ENCODE measurements around the gene IRGQ. TPM values are rescaled to one million over a fixed set of nuclear protein-coding genes. Genes with fewer than 3 reads are reported as not detected.
A peak's percentile ranks its signal among the peaks of the same experiment; 100 is the strongest.

The IRGQ gene, protein sequence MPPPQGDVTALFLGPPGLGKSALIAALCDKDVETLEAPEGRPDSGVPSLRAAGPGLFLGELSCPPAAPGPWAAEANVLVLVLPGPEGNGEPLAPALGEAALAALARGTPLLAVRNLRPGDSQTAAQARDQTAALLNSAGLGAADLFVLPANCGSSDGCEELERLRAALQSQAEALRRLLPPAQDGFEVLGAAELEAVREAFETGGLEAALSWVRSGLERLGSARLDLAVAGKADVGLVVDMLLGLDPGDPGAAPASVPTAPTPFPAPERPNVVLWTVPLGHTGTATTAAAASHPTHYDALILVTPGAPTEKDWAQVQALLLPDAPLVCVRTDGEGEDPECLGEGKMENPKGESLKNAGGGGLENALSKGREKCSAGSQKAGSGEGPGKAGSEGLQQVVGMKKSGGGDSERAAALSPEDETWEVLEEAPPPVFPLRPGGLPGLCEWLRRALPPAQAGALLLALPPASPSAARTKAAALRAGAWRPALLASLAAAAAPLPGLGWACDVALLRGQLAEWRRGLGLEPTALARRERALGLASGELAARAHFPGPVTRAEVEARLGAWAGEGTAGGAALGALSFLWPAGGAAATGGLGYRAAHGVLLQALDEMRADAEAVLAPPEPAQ
- 13.1 and 14.1 TPM in 2 replicates for total RNA-seq

DNA sequence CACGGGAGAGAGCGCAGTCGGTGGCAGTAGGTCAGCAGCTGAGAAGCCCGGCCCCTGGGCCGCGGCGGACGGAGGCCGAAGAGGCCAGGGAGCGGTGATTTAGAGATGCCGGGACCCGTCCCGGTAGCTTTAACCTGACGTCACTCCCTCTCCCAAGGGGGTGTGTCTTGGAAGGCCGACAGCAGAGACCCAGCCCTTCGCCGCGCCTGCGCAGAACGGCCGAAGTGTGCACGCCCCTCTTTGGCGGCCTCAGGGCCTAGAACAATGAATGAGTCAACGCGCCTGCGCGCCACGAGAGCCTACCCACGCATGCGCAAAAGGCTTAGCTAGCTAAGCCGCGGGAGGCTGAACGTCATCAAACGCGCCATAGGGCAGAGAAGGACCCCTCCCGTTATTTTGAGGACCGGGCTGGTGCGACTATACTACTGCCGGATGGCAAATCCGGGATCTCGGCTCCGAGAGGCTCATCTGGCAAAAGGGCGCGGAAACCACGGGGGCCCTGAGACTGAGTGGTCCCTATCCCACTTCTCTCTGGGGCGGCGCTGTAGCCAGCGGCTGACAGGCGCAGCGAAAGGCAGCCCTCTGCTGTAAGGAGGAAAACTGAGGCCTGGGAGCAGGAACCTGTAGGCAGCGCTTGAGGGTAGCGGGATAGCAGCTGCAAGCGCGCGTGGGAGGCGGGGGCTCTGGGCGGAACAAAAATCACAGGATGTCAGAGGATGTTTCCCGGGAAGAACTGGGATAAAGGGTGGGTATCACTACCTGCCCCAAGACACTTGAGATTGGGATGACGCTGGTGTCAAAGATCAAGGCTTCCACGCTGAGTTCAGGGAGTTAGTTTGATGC is at the start of gene IRGQ, which contains the start of gene ZNF576:
IRGQ (minus strand) TSS at position 136 of the 843 bp plus-strand sequence. CDS start 796 bp downstream, outside the sequence.
ZNF576 (plus strand) TSS at position 597 of the 843 bp plus-strand sequence. CDS start 514 bp downstream, outside the sequence.
- Mint-ChIP-seq H3K9me3 (no peaks in the 10 kb centered on the region), H3K27ac (peak within 1 kb of the TSS; percentile 98), H3K27me3 (no peaks in the 10 kb centered on the region), H3K4me3 (peak within 1 kb of the TSS; percentile 98), H3K36me3 (ENCODE audit: low read depth) (peaks cover 48% of the 10 kb centered on the region), H3K4me1 (peaks cover 42% of the 10 kb centered on the region)
- DNase-seq (peak; percentile 99), ATAC-seq (ENCODE audit: low read depth) (peak; percentile 83)
- TF ChIP-seq, protein P1, sequence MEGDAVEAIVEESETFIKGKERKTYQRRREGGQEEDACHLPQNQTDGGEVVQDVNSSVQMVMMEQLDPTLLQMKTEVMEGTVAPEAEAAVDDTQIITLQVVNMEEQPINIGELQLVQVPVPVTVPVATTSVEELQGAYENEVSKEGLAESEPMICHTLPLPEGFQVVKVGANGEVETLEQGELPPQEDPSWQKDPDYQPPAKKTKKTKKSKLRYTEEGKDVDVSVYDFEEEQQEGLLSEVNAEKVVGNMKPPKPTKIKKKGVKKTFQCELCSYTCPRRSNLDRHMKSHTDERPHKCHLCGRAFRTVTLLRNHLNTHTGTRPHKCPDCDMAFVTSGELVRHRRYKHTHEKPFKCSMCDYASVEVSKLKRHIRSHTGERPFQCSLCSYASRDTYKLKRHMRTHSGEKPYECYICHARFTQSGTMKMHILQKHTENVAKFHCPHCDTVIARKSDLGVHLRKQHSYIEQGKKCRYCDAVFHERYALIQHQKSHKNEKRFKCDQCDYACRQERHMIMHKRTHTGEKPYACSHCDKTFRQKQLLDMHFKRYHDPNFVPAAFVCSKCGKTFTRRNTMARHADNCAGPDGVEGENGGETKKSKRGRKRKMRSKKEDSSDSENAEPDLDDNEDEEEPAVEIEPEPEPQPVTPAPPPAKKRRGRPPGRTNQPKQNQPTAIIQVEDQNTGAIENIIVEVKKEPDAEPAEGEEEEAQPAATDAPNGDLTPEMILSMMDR (IDR thresholded peaks at IDR 0.05): no peak
- POLR2A ChIA-PET: interaction anchor here (0.6 to 3.4 kb wide), 18 partner anchors 12 to 189 kb away, joined by 3 to 28 read pairs (median 4); partner anchors contain the start of genes KCNN4, PINLYP, SMG9 and XRCC1
- CTCF ChIA-PET: interaction anchor here (0.6 to 5.4 kb wide), 6 partner anchors 21 to 149 kb away, joined by 3 to 92 read pairs (median 16); partner anchors contain the start of genes PINLYP, XRCC1 and ZNF575
- intact Hi-C loops (cut with micrococcal nuclease): loop anchor here (1.0 to 10.0 kb wide), 9 partner anchors 21 to 189 kb away; partner anchors contain the start of genes CADM4, KCNN4, PINLYP and XRCC1

DNA sequence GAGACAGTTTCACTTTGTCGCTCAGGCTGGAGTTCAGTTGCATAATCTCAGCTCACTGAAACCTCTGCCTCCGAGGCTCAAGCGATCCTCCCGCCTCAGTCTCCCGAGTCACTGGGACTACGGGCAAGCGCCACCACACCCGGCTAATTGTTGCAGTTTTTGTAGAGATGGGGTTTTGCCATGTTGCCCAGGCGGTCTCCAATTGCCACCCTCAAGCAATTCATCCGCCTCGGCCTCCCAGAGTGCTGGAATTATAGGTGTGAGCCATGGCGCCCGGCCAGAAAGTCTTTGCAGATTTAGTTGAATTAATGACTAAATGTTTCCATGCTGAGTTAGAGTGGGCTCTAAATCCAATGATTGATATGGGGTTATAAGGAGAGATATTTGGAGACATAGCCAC is 48.2 kb upstream of the IRGQ start:
- Mint-ChIP-seq H3K27me3 (peaks cover 20% of the 10 kb centered on the region), H3K27ac (no peak overlapping the region), H3K4me3 (no peak overlapping the region), H3K9me3 (peaks cover 4% of the 10 kb centered on the region), H3K4me1 (peaks cover 10% of the 10 kb centered on the region), H3K36me3 (ENCODE audit: low read depth) (no peaks in the 10 kb centered on the region)
- CTCF ChIA-PET: no interaction called here
- no peak for ATAC-seq (ENCODE audit: low read depth)
- POLR2A ChIA-PET: interaction anchor here (0.7 kb wide), 1 partner anchor 124 kb away, joined by 6 read pairs; no protein-coding TSS in a partner anchor
- DNase-seq: no peak
- TF ChIP-seq, protein P1 (IDR thresholded peaks at IDR 0.05): no peak
- intact Hi-C loops (cut with micrococcal nuclease): no loop called here

DNA sequence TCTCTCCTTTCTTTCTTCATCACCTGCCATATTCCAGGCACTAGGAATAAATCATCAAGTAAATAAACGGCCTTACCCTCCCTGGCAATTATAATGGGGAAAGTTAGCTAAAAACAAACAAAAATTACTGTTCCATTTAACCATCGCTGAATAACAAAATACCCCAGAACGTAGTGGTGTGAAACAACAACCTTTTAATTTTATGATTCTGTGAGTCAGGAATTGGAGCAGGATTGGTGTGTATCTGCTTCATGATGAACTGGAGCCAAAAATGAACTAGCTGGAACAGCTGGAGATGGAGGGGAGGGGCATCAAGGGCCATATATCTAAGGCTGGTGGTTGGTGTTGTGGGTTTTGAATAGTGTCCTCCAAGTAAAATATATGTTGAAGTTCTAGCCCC is 47.4 kb upstream of the IRGQ start:
- no peak for ATAC-seq (ENCODE audit: low read depth)
- CTCF ChIA-PET: no interaction called here
- DNase-seq: no peak
- no peak overlapping the region for H3K27ac Mint-ChIP-seq
- peaks cover 4% of the 10 kb centered on the region for H3K9me3 Mint-ChIP-seq
- H3K27me3 Mint-ChIP-seq: peaks cover 28% of the 10 kb centered on the region
- TF ChIP-seq, protein P1 (IDR thresholded peaks at IDR 0.05): no peak
- intact Hi-C loops (cut with micrococcal nuclease): no loop called here
- POLR2A ChIA-PET: interaction anchor here (0.7 kb wide), 1 partner anchor 17 kb away, joined by 3 read pairs; no protein-coding TSS in a partner anchor
- H3K36me3 Mint-ChIP-seq (ENCODE audit: low read depth): no peaks in the 10 kb centered on the region
- H3K4me3 Mint-ChIP-seq: no peak overlapping the region
- H3K4me1 Mint-ChIP-seq: peaks cover 18% of the 10 kb centered on the region

DNA sequence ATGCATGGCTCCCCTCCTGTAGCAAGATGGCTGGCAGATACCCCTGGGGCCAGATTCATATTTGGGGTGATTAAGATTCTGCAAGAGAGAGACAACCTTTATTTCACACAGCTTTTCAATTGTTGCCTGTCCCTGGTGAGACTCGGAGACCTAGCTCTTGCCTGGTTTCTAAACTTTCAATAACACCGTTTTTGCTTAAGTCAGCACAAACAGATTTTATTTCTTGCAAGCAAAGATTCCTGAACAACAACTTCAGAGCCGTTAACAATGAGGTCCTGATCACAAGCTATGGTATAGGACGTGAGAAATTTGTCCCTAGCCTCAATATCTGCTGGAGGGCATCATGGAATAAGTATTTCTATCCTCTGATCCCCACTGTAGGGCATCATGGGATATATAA is 46.6 kb upstream of the IRGQ start:
- POLR2A ChIA-PET: no interaction called here
- Mint-ChIP-seq H3K36me3 (ENCODE audit: low read depth) (no peaks in the 10 kb centered on the region), H3K4me1 (peaks cover 19% of the 10 kb centered on the region), H3K27me3 (peaks cover 31% of the 10 kb centered on the region), H3K9me3 (peaks cover 4% of the 10 kb centered on the region), H3K4me3 (no peak overlapping the region), H3K27ac (no peak overlapping the region)
- CTCF ChIA-PET: no interaction called here
- no peak for ATAC-seq (ENCODE audit: low read depth)
- intact Hi-C loops (cut with micrococcal nuclease): no loop called here
- TF ChIP-seq, protein P1 (IDR thresholded peaks at IDR 0.05): no peak
- no peak for DNase-seq

All from activated B cell treated with CpG ODN at 0.5 μM for 24 hours (primary cell).